HCT116 (cell line): Measurements from ENCODE around the gene GNG13. TPM values are rescaled to one million over a fixed set of nuclear protein-coding genes. Genes with fewer than 3 reads are reported as not detected.

Experiments
- ATAC-seq: fragments of 200-7000 bp; cut with Tn5 transposase; 2 replicates; pipeline ENCODE4 v1.9.1; 2020; ENCODE audit warnings: mild to moderate bottlenecking, moderate library complexity
- BruUV-seq: library from RNA; stranded (reverse); fragments of 400-500 nt; replicated peaks from 2 replicates; lab custom pipeline; 2021; lab: Mats Ljungman, UMichigan
- CTCF ChIA-PET: fragments of 300-600 bp; sonication (Branson Sonifier 250); formaldehyde crosslinking; loops from one replicate; lab custom pipeline; 2021; ENCODE audit warnings: antibody characterized with exemption; lab: Charles Lee
- POLR2A ChIA-PET: fragments of 300-600, 350-600 bp; sonication (Branson Sonifier 250); formaldehyde crosslinking; loops from one replicate; lab custom pipeline; 2021; ENCODE audit warnings: antibody characterized with exemption; lab: Charles Lee
- RAD21 ChIA-PET, 2 experiments: fragments of 300-600 bp; sonication (Branson Sonifier 250); formaldehyde crosslinking; loops; one replicate each; lab custom pipeline; 2023; ENCODE audit warnings: low total read pairs in 2 of 2; ENCODE audit not compliant: uncharacterized antibody in 2 of 2, unreplicated experiment in 2 of 2, low non-redundant PET in 1 of 2; lab: Charles Lee
- DNase-seq: peaks from one replicate; pipeline ENCODE4 v3.0.0-alpha.2; 2010; ENCODE audit warnings: low read depth, low spot score
- H2AFZ ChIP-seq: fragments of 200-600 bp; shearing (Covaris generic), sonication (generic); 2 replicates; pipeline ENCODE4 v1.6.1; 2017; ENCODE audit warnings: low read depth, mixed run types, mixed read lengths, antibody characterized with exemption, low read length; ENCODE audit not compliant: poor library complexity, severe bottlenecking
- H3K27ac ChIP-seq: 2 replicates; pipeline ENCODE4 v1.5.1; 2012; ENCODE audit warnings: low read depth, low read length
- H3K27me3 ChIP-seq: fragments of 200-600 bp; sonication (generic); 2 replicates; pipeline ENCODE4 v1.6.1; 2016; ENCODE audit warnings: mixed run types, low read length, mixed read lengths; ENCODE audit not compliant: insufficient read depth
- H3K36me3 ChIP-seq, 2 experiments: fragments of 200-500 bp in 1 of 2; fragments of 200-600 bp in 1 of 2; sonication (Bioruptor generic) in 1 of 2; sonication (generic) in 1 of 2; 2 replicates each; pipeline versions ENCODE4 v1.5.1 to v1.6.1; 2014 to 2016; ENCODE audit warnings: low read length in 2 of 2, inconsistent platforms in 1 of 2, mixed read lengths in 1 of 2, mixed run types in 1 of 2; ENCODE audit not compliant: insufficient read depth in 2 of 2, control insufficient read depth in 1 of 2
- H3K4me1 ChIP-seq, 2 experiments: fragments of 200-600 bp in 1 of 2; sonication (generic) in 1 of 2; 2 replicates each; pipeline versions ENCODE4 v1.5.1 to v1.6.1; 2012 to 2017; ENCODE audit warnings: low read length in 2 of 2, inconsistent platforms in 1 of 2, mild to moderate bottlenecking in 1 of 2, mixed read lengths in 1 of 2, mixed run types in 1 of 2, moderate library complexity in 1 of 2; ENCODE audit not compliant: insufficient read depth in 2 of 2, control insufficient read depth in 1 of 2
- H3K4me2 ChIP-seq: fragments of 200-600 bp; sonication (generic); 2 replicates; pipeline ENCODE4 v1.6.1; 2017; ENCODE audit warnings: mixed run types, low read length, mixed read lengths
- H3K4me3 ChIP-seq, 2 experiments: fragments of 200-600 bp in 1 of 2; sonication (generic) in 1 of 2; replicated peaks in 1 of 2; 2 replicates each; pipeline ENCODE4 v1.5.1; 2011 to 2016; ENCODE audit warnings: low read length in 2 of 2, control low read depth in 1 of 2, low read depth in 1 of 2, mild to moderate bottlenecking in 1 of 2, mixed read lengths in 1 of 2, mixed run types in 1 of 2
- H3K79me2 ChIP-seq: fragments of 200-600 bp; sonication (generic); 2 replicates; pipeline ENCODE4 v1.6.1; 2017; ENCODE audit warnings: mild to moderate bottlenecking, mixed run types, low read length, moderate library complexity, mixed read lengths; ENCODE audit not compliant: insufficient read depth
- H3K9ac ChIP-seq: fragments of 200-600 bp; sonication (generic); 2 replicates; pipeline ENCODE4 v1.6.1; 2016; ENCODE audit warnings: low read length, mixed read lengths
- H3K9me2 ChIP-seq: fragments of 200-600 bp; sonication (generic), shearing (Covaris generic); 2 replicates; pipeline ENCODE4 v1.6.1; 2017; ENCODE audit warnings: mixed run types, mild to moderate bottlenecking, moderate library complexity; ENCODE audit not compliant: insufficient read depth
- H3K9me3 ChIP-seq, 2 experiments: fragments of 200-500 bp in 1 of 2; fragments of 200-600 bp in 1 of 2; sonication (Bioruptor generic) in 1 of 2; sonication (generic) in 1 of 2; 2 replicates each; pipeline ENCODE4 v1.6.1; 2014 to 2017; ENCODE audit warnings: low read length in 2 of 2, mixed read lengths in 2 of 2, inconsistent platforms in 1 of 2, low read depth in 1 of 2, mild to moderate bottlenecking in 1 of 2, mixed run types in 1 of 2, moderate library complexity in 1 of 2; ENCODE audit not compliant: control insufficient read depth in 1 of 2, insufficient read depth in 1 of 2
- H4K20me1 ChIP-seq: fragments of 200-600 bp; sonication (generic), shearing (Covaris generic); 2 replicates; pipeline ENCODE4 v1.6.1; 2017; ENCODE audit warnings: mixed run types, mild to moderate bottlenecking, moderate library complexity; ENCODE audit not compliant: insufficient read depth
- CBX3 ChIP-seq: IDR thresholded peaks from 2 replicates; pipeline ENCODE4 v1.6.1; 2012; ENCODE audit warnings: low read depth
- CEBPB ChIP-seq: IDR thresholded peaks from 2 replicates; pipeline ENCODE4 v1.6.1; 2012; ENCODE audit warnings: low read depth
- ELF1 ChIP-seq: IDR thresholded peaks from 2 replicates; pipeline ENCODE4 v1.6.1; 2012; ENCODE audit warnings: low read depth, borderline replicate concordance
- EZH2 ChIP-seq: fragments of 200-600 bp; sonication (generic); IDR thresholded peaks from 2 replicates; pipeline ENCODE4 v1.6.1; 2017; ENCODE audit warnings: antibody characterized with exemption, mixed run types
- EZH2phosphoT487 ChIP-seq: fragments of 200-600 bp; IDR thresholded peaks from 2 replicates; pipeline ENCODE4 v1.6.1; 2018; ENCODE audit warnings: antibody characterized with exemption, borderline replicate concordance
- JUND ChIP-seq: IDR thresholded peaks from 2 replicates; pipeline ENCODE4 v1.6.1; 2012
- POLR2A ChIP-seq: IDR thresholded peaks from 2 replicates; pipeline ENCODE4 v1.7.0; 2011; ENCODE audit warnings: borderline replicate concordance; ENCODE audit not compliant: insufficient read depth, insufficient read length; ENCODE audit errors: extremely low read depth
- POLR2AphosphoS5 ChIP-seq: IDR thresholded peaks from 2 replicates; pipeline ENCODE4 v1.6.1; 2011; ENCODE audit warnings: mild to moderate bottlenecking, low read depth, low read length, moderate library complexity
- RAD21 ChIP-seq: IDR thresholded peaks from 2 replicates; pipeline ENCODE4 v1.6.1; 2012; ENCODE audit warnings: low read depth, mild to moderate bottlenecking
- SIN3A ChIP-seq: IDR thresholded peaks from 2 replicates; pipeline ENCODE4 v1.6.1; 2012; ENCODE audit warnings: low read depth
- SP1 ChIP-seq: IDR thresholded peaks from 2 replicates; pipeline ENCODE4 v1.6.1; 2012; ENCODE audit warnings: low read depth
- SRF ChIP-seq: IDR thresholded peaks from 2 replicates; pipeline ENCODE4 v1.6.1; 2012; ENCODE audit warnings: low read depth
- ZBTB33 ChIP-seq: IDR thresholded peaks from 2 replicates; pipeline ENCODE4 v1.6.1; 2011; ENCODE audit warnings: mild to moderate bottlenecking, low read length, moderate library complexity; ENCODE audit not compliant: insufficient replicate concordance; ENCODE audit errors: extremely low read depth
- ZNF274 ChIP-seq: fragments of 200-500 bp; sonication (Bioruptor generic); IDR thresholded peaks from 2 replicates; pipeline ENCODE4 v1.6.1; 2014; ENCODE audit warnings: mild to moderate bottlenecking, low read depth, low read length, inconsistent platforms
- intact Hi-C: fragments of 100-400 bp; cut with micrococcal nuclease; formaldehyde crosslinking; loops from 2 replicates; pipeline ENCODE4 v1.10.0; 2022
- total RNA-seq: library from RNA; stranded (reverse); gene quantifications from one replicate; pipeline ENCODE4 v1.2.1, GENCODE V29; 2021; ENCODE audit not compliant: unreplicated experiment
- TF ChIP-seq, protein P1 (sequence below): IDR thresholded peaks from 2 replicates; pipeline ENCODE4 v1.6.1; 2012

Gene GNG13
- total RNA-seq, 1 experiment from 2014 or later: not detected

- Histone ChIP-seq H3K9me2 (no peaks in the 10 kb centered on the region), H3K27me3 (no peaks in the 10 kb centered on the region), H2AFZ (no peak overlapping the region), H3K79me2 (no peaks in the 10 kb centered on the region), H3K27ac (no peak overlapping the region), H3K9ac (no peak overlapping the region), H3K4me2 (no peak overlapping the region), H4K20me1 (no peaks in the 10 kb centered on the region), H3K36me3 (no peaks in the 10 kb centered on the region), H3K4me3 (no peak overlapping the region), H3K9me3 (peaks cover 0 to 23% of the 10 kb centered on the region in 2 experiments; a peak in 2 of 4 replicates), H3K4me1 (no peaks in the 10 kb centered on the region)
- no TSS peak for BruUV-seq
- ATAC-seq (no peak), DNase-seq (no peak)
- intact Hi-C loops: no loop called here
- TF ChIP-seq EZH2: no peak
- ChIA-PET CTCF (no interaction called here), RAD21 (no interaction called here), POLR2A (no interaction called here)
Observed at GRCh38 chr16:832652-833336, 32.3 kb upstream of the GNG13 start.

GRCh38 chr16:831571-832413 lies 31.3 kb upstream of the GNG13 start:
- H3K9ac ChIP-seq: no peak overlapping the region
- RAD21 ChIA-PET: interaction anchor here in 1 of 2 experiments (0.5 kb wide), 1 partner anchor 99 kb away, joined by 3 read pairs; no protein-coding TSS in a partner anchor
- H3K4me3 ChIP-seq: no peak overlapping the region
- H3K27me3 ChIP-seq: no peaks in the 10 kb centered on the region
- no peak for DNase-seq
- intact Hi-C loops: no loop called here
- TF ChIP-seq ELF1 (no peak), ZNF274 (no peak), SIN3A (no peak), CEBPB (no peak), EZH2 (no peak), POLR2AphosphoS5 (no peak), POLR2A (no peak), RAD21 (no peak), ZBTB33 (no peak), SRF (no peak), EZH2phosphoT487 (no peak), SP1 (no peak), CBX3 (no peak), JUND (no peak)
- TF ChIP-seq, protein P1, sequence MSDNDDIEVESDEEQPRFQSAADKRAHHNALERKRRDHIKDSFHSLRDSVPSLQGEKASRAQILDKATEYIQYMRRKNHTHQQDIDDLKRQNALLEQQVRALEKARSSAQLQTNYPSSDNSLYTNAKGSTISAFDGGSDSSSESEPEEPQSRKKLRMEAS: no peak
- TF ChIP-seq, all 23 proteins: peak for 0
- no peak overlapping the region for H2AFZ ChIP-seq
- no peak for ATAC-seq
- H3K9me2 ChIP-seq: no peaks in the 10 kb centered on the region
- no TSS peak for BruUV-seq
- H3K9me3 ChIP-seq: peaks cover 0 to 20% of the 10 kb centered on the region in 2 experiments; a peak in 2 of 4 replicates
- no peak overlapping the region for H3K4me2 ChIP-seq
- no peaks in the 10 kb centered on the region for H3K4me1 ChIP-seq
- POLR2A ChIA-PET: no interaction called here
- CTCF ChIA-PET: no interaction called here
- no peaks in the 10 kb centered on the region for H3K36me3 ChIP-seq
- no peaks in the 10 kb centered on the region for H4K20me1 ChIP-seq
- no peak overlapping the region for H3K27ac ChIP-seq
- H3K79me2 ChIP-seq: no peaks in the 10 kb centered on the region
